Liver (tissue), 9 donors: ENCODE data around the gene CHRNA3. TPM values are rescaled to one million over a fixed set of nuclear protein-coding genes. Genes with fewer than 3 reads are reported as not detected.

Experiments used
- DNase-seq: peaks from one replicate; pipeline ENCODE4 v3.0.0-alpha.2; 2017; ENCODE audit warnings: low spot score
- H3K27ac ChIP-seq, 2 donors: one replicate each; pipeline ENCODE4 v1.7.0; 2013; ENCODE audit warnings: inconsistent platforms in 2 of 2, low read length in 2 of 2, control low read depth in 1 of 2, low read depth in 1 of 2, mild to moderate bottlenecking in 1 of 2
- H3K27me3 ChIP-seq, 4 donors: one replicate each; pipeline versions ENCODE4 v1.6.1 to v1.7.0; 2013; ENCODE audit warnings: low read length in 3 of 4, inconsistent platforms in 1 of 4, mild to moderate bottlenecking in 1 of 4, moderate library complexity in 1 of 4; ENCODE audit not compliant: control insufficient read depth in 4 of 4, insufficient read depth in 4 of 4
- H3K36me3 ChIP-seq, 4 donors: one replicate each; pipeline versions ENCODE4 v1.6.1 to v1.7.0; 2013; ENCODE audit warnings: low read length in 3 of 4, mild to moderate bottlenecking in 3 of 4, low read depth in 1 of 4, moderate library complexity in 1 of 4; ENCODE audit not compliant: control insufficient read depth in 4 of 4, insufficient read depth in 3 of 4
- H3K4me1 ChIP-seq, 4 donors: one replicate each; pipeline versions ENCODE4 v1.6.1 to v1.7.0; 2013; ENCODE audit warnings: low read length in 3 of 4, mild to moderate bottlenecking in 3 of 4, moderate library complexity in 1 of 4; ENCODE audit not compliant: control insufficient read depth in 4 of 4, insufficient read depth in 4 of 4
- H3K4me3 ChIP-seq, 3 donors: one replicate each; pipeline versions ENCODE4 v1.6.1 to v1.7.0; 2013; ENCODE audit warnings: low read length in 3 of 3, control low read depth in 1 of 3, low read depth in 1 of 3, mild to moderate bottlenecking in 1 of 3
- H3K9ac ChIP-seq, 2 donors: one replicate each; pipeline ENCODE4 v1.7.0; 2013; ENCODE audit warnings: low read length in 2 of 2, mild to moderate bottlenecking in 2 of 2, moderate library complexity in 2 of 2, control low read depth in 1 of 2, low read depth in 1 of 2
- H3K9me3 ChIP-seq, 4 donors: one replicate each; pipeline versions ENCODE4 v1.6.1 to v1.7.0; 2013; ENCODE audit warnings: low read length in 3 of 4; ENCODE audit not compliant: control insufficient read depth in 4 of 4
- ATF3 ChIP-seq: IDR thresholded peaks from 2 replicates; pipeline ENCODE4 v1.6.1; 2016; ENCODE audit warnings: antibody characterized with exemption
- CTCF ChIP-seq: fragments of 150-350 bp; IDR thresholded peaks from 2 replicates; pipeline ENCODE4 v1.5.1; 2017; ENCODE audit warnings: improper control_type of control experiment, low read depth, low read length; ENCODE audit not compliant: missing input control
- EGR1 ChIP-seq, 2 donors: IDR thresholded peaks; 2 replicates each; pipeline ENCODE4 v1.6.1; 2016 to 2018; ENCODE audit warnings: antibody characterized with exemption in 2 of 2, low read depth in 2 of 2
- FOXA2 ChIP-seq: IDR thresholded peaks from 2 replicates; pipeline ENCODE4 v1.6.1; 2016; ENCODE audit warnings: antibody characterized with exemption
- GABPA ChIP-seq, 2 donors: IDR thresholded peaks in 1 of 2; conservative IDR thresholded peaks in 1 of 2; 2 replicates each; pipeline ENCODE4 v1.6.1; 2016; ENCODE audit warnings: antibody characterized with exemption in 2 of 2, mild to moderate bottlenecking in 1 of 2, moderate library complexity in 1 of 2
- HNF4A ChIP-seq, 2 donors: conservative IDR thresholded peaks; 2 replicates each; pipeline ENCODE4 v1.6.1; 2016; ENCODE audit warnings: antibody characterized with exemption in 2 of 2, mild to moderate bottlenecking in 2 of 2
- HNF4G ChIP-seq: IDR thresholded peaks from 2 replicates; pipeline ENCODE4 v1.6.1; 2016; ENCODE audit warnings: antibody characterized with exemption
- JUND ChIP-seq, 2 donors: IDR thresholded peaks; 2 replicates each; pipeline ENCODE4 v1.6.1; 2016; ENCODE audit warnings: antibody characterized with exemption in 2 of 2
- NR2F2 ChIP-seq: IDR thresholded peaks from 2 replicates; pipeline ENCODE4 v1.6.1; 2016; ENCODE audit warnings: antibody characterized with exemption
- RAD21 ChIP-seq, 2 donors: IDR thresholded peaks; 2 replicates each; pipeline ENCODE4 v1.6.1; 2016; ENCODE audit warnings: antibody characterized with exemption in 2 of 2, mild to moderate bottlenecking in 2 of 2
- REST ChIP-seq: IDR thresholded peaks from 2 replicates; pipeline ENCODE4 v1.6.1; 2016; ENCODE audit warnings: antibody characterized with exemption, mild to moderate bottlenecking
- RXRA ChIP-seq, 2 donors: IDR thresholded peaks; 2 replicates each; pipeline ENCODE4 v1.6.1; 2017 to 2018; ENCODE audit warnings: antibody characterized with exemption in 2 of 2, mild to moderate bottlenecking in 1 of 2
- SP1 ChIP-seq: IDR thresholded peaks from 2 replicates; pipeline ENCODE4 v1.6.1; 2018; ENCODE audit warnings: antibody characterized with exemption, mild to moderate bottlenecking
- TAF1 ChIP-seq: conservative IDR thresholded peaks from 2 replicates; pipeline ENCODE4 v1.6.1; 2016; ENCODE audit warnings: antibody characterized with exemption, mild to moderate bottlenecking
- YY1 ChIP-seq: IDR thresholded peaks from 2 replicates; pipeline ENCODE4 v1.6.1; 2016; ENCODE audit warnings: antibody characterized with exemption, mild to moderate bottlenecking
- ZBTB33 ChIP-seq: IDR thresholded peaks from 2 replicates; pipeline ENCODE4 v1.6.1; 2016; ENCODE audit warnings: antibody characterized with exemption
- WGBS: extraction: QIAGEN DNeasy Blood & Tissue Kit; methylation state at CpG from one replicate; pipeline ENCODE4 v1.1.7; 2013; 5-methylcytosine and 5-hydroxymethylcytosine counted together
- polyA plus RNA-seq, 2 donors: library from polyadenylated mRNA; stranded (reverse) in 1 of 2; unstranded in 1 of 2; fragments of 200-250 nt in 1 of 2; fragments of >200 nt in 1 of 2; fragmentation: Nextera tagmentation in 1 of 2; extraction: Ambion mirVana in 1 of 2; gene quantifications; one replicate each; pipeline versions ENCODE4 v1.2.1 to v1.2.3, GENCODE V29; 2013 to 2015
- total RNA-seq, 2 donors: library from RNA; depleted of rRNA; stranded (reverse); fragments of >200 nt; gene quantifications; one replicate each; pipeline ENCODE4 v1.2.3, GENCODE V29; 2014
- TF ChIP-seq, protein P1 (sequence below): IDR thresholded peaks from 2 replicates; pipeline ENCODE4 v1.6.1; 2016; ENCODE audit warnings: antibody characterized with exemption
- donor health status: healthy.
- donor health status: healthy.
- donor health status: healthy.
- donor health status: healthy.
- donor health status: healthy.

The CHRNA3 gene
- total and polyA plus RNA-seq, 4 donors, result not detected

GRCh38 chr15:78550815-78551214 lies 70.0 kb downstream of the CHRNA3 start:
- no peak for TF ChIP-seq JUND (IDR thresholded peaks at IDR 0.05)
- TF ChIP-seq FOXA2, result no peak
- no peak for TF ChIP-seq GABPA (IDR thresholded peaks at IDR 0.05 in 1 of 2, conservative IDR thresholded peaks at IDR 0.05 in 1 of 2)
- TF ChIP-seq ATF3, result no peak
- no peak for TF ChIP-seq NR2F2
- no peak for TF ChIP-seq YY1
- TF ChIP-seq, protein P1, sequence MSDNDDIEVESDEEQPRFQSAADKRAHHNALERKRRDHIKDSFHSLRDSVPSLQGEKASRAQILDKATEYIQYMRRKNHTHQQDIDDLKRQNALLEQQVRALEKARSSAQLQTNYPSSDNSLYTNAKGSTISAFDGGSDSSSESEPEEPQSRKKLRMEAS, result no peak
- no peak for TF ChIP-seq CTCF
- TF ChIP-seq REST, result no peak
- no peak for TF ChIP-seq TAF1
- no peak for TF ChIP-seq RAD21 (IDR thresholded peaks at IDR 0.05)
- TF ChIP-seq EGR1 (IDR thresholded peaks at IDR 0.05; ENCODE audit: low read depth in 2 of 2), result no peak
- no peak for TF ChIP-seq SP1
- TF ChIP-seq RXRA (IDR thresholded peaks at IDR 0.05), result no peak
- TF ChIP-seq ZBTB33, result no peak
- no peak for TF ChIP-seq HNF4G
- Histone ChIP-seq H3K9ac (no peak overlapping the region), H3K27me3 (no peaks in the 10 kb centered on the region), H3K4me3 (no peak overlapping the region), H3K4me1 (no peaks in the 10 kb centered on the region), H3K9me3 (no peaks in the 10 kb centered on the region), H3K27ac (no peak overlapping the region), H3K36me3 (peaks cover 16 to 51% (median 40%) of the 10 kb centered on the region in 4 donors)
- 81% methylated on average over 3 of the region's 3 CpGs for WGBS
- DNase-seq, result no peak

- 91% methylated on average over 6 of the region's 6 CpGs for WGBS
These were observed 70.6 kb downstream of the CHRNA3 start for GRCh38 chr15:78550194-78550593.

More at GRCh38 chr15:78550194-78550593, 70.6 kb downstream of the CHRNA3 start:
- no peak overlapping the region for H3K9ac ChIP-seq
- H3K4me1 ChIP-seq, result no peaks in the 10 kb centered on the region
- H3K9me3 ChIP-seq, result no peaks in the 10 kb centered on the region
- H3K36me3 ChIP-seq, result peaks cover 18 to 58% (median 46%) of the 10 kb centered on the region in 4 donors
- no peak for DNase-seq
- H3K27ac ChIP-seq, result no peak overlapping the region
- no peaks in the 10 kb centered on the region for H3K27me3 ChIP-seq
- TF ChIP-seq REST, result no peak
- TF ChIP-seq FOXA2, result no peak
- TF ChIP-seq HNF4A (conservative IDR thresholded peaks at IDR 0.05), result no peak
- TF ChIP-seq RXRA (IDR thresholded peaks at IDR 0.05), result no peak
- TF ChIP-seq ATF3, result no peak
- TF ChIP-seq, protein P1, result no peak
- no peak for TF ChIP-seq CTCF
- TF ChIP-seq NR2F2, result no peak
- no peak for TF ChIP-seq TAF1
- no peak for TF ChIP-seq SP1
- H3K4me3 ChIP-seq, result no peak overlapping the region
